HEK293 (cell line): ENCODE measurements around the gene GNG12.

ENCODE experiments used
- CTCF ChIA-PET: fragments of 350-600 bp; formaldehyde crosslinking; extraction: SDS; loops from one replicate; lab custom pipeline; 2021; ENCODE audit warnings: antibody characterized with exemption; lab: Yijun Ruan, JAX
- POLR2A ChIA-PET: fragments of 300-600 bp; formaldehyde crosslinking; extraction: SDS; loops from one replicate; lab custom pipeline; 2020; ENCODE audit warnings: antibody characterized with exemption, inconsistent platforms; lab: Yijun Ruan, JAX
- H3K27ac ChIP-seq: fragments of 200-500 bp; sonication (Bioruptor generic); 2 replicates; pipeline ENCODE4 v1.5.1; 2014; ENCODE audit warnings: low read depth, low read length, control low read depth, inconsistent platforms; ENCODE audit errors: extremely low read depth
- H3K36me3 ChIP-seq, 2 experiments: fragments of 200-500 bp in 1 of 2; sonication (Bioruptor generic) in 1 of 2; 1 replicate in 1 of 2; 2 replicates in 1 of 2; pipeline ENCODE4 v1.5.1; 2014 to 2017; ENCODE audit warnings: inconsistent platforms in 2 of 2, low read length in 2 of 2; ENCODE audit not compliant: control insufficient read depth in 2 of 2, insufficient read depth in 1 of 2
- H3K4me1 ChIP-seq: fragments of 200-500 bp; sonication (Bioruptor generic); 2 replicates; pipeline ENCODE4 v1.5.1; 2014; ENCODE audit warnings: mild to moderate bottlenecking, low read length, inconsistent platforms; ENCODE audit not compliant: control insufficient read depth, insufficient read depth
- H3K4me3 ChIP-seq: 2 replicates; pipeline ENCODE4 v1.5.1; 2011; ENCODE audit warnings: low read depth, mild to moderate bottlenecking, control low read depth, low read length, moderate library complexity
- H3K9me3 ChIP-seq: fragments of 200-500 bp; sonication (Bioruptor generic); 2 replicates; pipeline ENCODE4 v1.5.1; 2014; ENCODE audit warnings: low read depth, low read length, inconsistent platforms; ENCODE audit not compliant: control insufficient read depth, insufficient read depth
- ATF2 ChIP-seq: fragments of 450-650 bp; formaldehyde crosslinking; IDR thresholded peaks from 2 replicates; pipeline ENCODE4 v1.5.1; 2016; ENCODE audit warnings: missing biosample characterization, missing genetic modification characterization, low read depth
- BCL6B ChIP-seq: fragments of 450-650 bp; formaldehyde crosslinking; IDR thresholded peaks from 2 replicates; pipeline ENCODE4 v1.5.1; 2017; ENCODE audit warnings: missing biosample characterization, missing genetic modification characterization
- EGR2 ChIP-seq: fragments of 450-650 bp; formaldehyde crosslinking; IDR thresholded peaks from 2 replicates; pipeline ENCODE4 v1.5.1; 2016; ENCODE audit warnings: low read depth, missing biosample characterization, missing genetic modification characterization
- GLI4 ChIP-seq: fragments of 450-650 bp; formaldehyde crosslinking; IDR thresholded peaks from 2 replicates; pipeline ENCODE4 v1.5.1; 2016; ENCODE audit warnings: missing biosample characterization, missing genetic modification characterization
- HOXD13 ChIP-seq: sonication (generic); formaldehyde crosslinking; IDR thresholded peaks from 2 replicates; pipeline ENCODE4 v1.8.0; 2022; ENCODE audit warnings: missing genetic modification reagents, borderline replicate concordance
- KLF1 ChIP-seq: fragments of 450-650 bp; formaldehyde crosslinking; IDR thresholded peaks from 2 replicates; pipeline ENCODE4 v1.5.1; 2016; ENCODE audit warnings: missing biosample characterization, missing genetic modification characterization
- KLF8 ChIP-seq: fragments of 450-650 bp; formaldehyde crosslinking; IDR thresholded peaks from 2 replicates; pipeline ENCODE4 v1.5.1; 2016; ENCODE audit warnings: missing biosample characterization, missing genetic modification characterization
- PATZ1 ChIP-seq: fragments of 450-650 bp; formaldehyde crosslinking; IDR thresholded peaks from 2 replicates; pipeline ENCODE4 v1.5.1; 2016; ENCODE audit warnings: missing biosample characterization, missing genetic modification characterization
- PBX3 ChIP-seq: sonication (generic); formaldehyde crosslinking; IDR thresholded peaks from 2 replicates; pipeline ENCODE4 v1.8.1; 2022; ENCODE audit warnings: mild to moderate bottlenecking, moderate library complexity, missing genetic modification reagents
- SP3 ChIP-seq: fragments of 450-650 bp; formaldehyde crosslinking; IDR thresholded peaks from 2 replicates; pipeline ENCODE4 v1.5.1; 2016; ENCODE audit warnings: missing biosample characterization, missing genetic modification characterization
- SP7 ChIP-seq: fragments of 450-650 bp; formaldehyde crosslinking; IDR thresholded peaks from 2 replicates; pipeline ENCODE4 v1.5.1; 2016; ENCODE audit warnings: missing biosample characterization, missing genetic modification characterization
- ZBTB8A ChIP-seq: fragments of 450-650 bp; formaldehyde crosslinking; IDR thresholded peaks from 2 replicates; pipeline ENCODE4 v1.5.1; 2016; ENCODE audit warnings: missing biosample characterization, missing genetic modification characterization
- ZNF112 ChIP-seq: fragments of 450-650 bp; formaldehyde crosslinking; IDR thresholded peaks from 2 replicates; pipeline ENCODE4 v1.5.0; 2017; ENCODE audit warnings: missing biosample characterization, missing genetic modification characterization
- ZNF548 ChIP-seq: fragments of 450-650 bp; formaldehyde crosslinking; IDR thresholded peaks from 2 replicates; pipeline ENCODE4 v1.5.1; 2016; ENCODE audit warnings: missing biosample characterization, missing genetic modification characterization
- ZNF654 ChIP-seq: fragments of 450-650 bp; formaldehyde crosslinking; IDR thresholded peaks from 2 replicates; pipeline ENCODE4 v1.5.1; 2016; ENCODE audit warnings: low read depth, missing biosample characterization, missing genetic modification characterization
- ZNF785 ChIP-seq: fragments of 450-650 bp; formaldehyde crosslinking; IDR thresholded peaks from 2 replicates; pipeline ENCODE4 v1.5.1; 2016; ENCODE audit warnings: missing biosample characterization, missing genetic modification characterization
- TF ChIP-seq, protein P1 (sequence below): fragments of 450-650 bp; IDR thresholded peaks from 2 replicates; pipeline ENCODE4 v1.5.1; 2018; ENCODE audit warnings: missing biosample characterization, mild to moderate bottlenecking, missing genetic modification characterization
- TF ChIP-seq, protein P2 (sequence below): fragments of 450-650 bp; formaldehyde crosslinking; IDR thresholded peaks from 2 replicates; pipeline ENCODE4 v1.5.1; 2016; ENCODE audit warnings: missing biosample characterization, missing genetic modification characterization
- TF ChIP-seq, protein P3 (sequence below): fragments of 450-650 bp; formaldehyde crosslinking; IDR thresholded peaks from 2 replicates; pipeline ENCODE4 v1.5.1; 2016; ENCODE audit warnings: missing biosample characterization, missing genetic modification characterization, borderline replicate concordance

The GNG12 gene

GRCh38 chr1:67684526-67685066, 148.7 kb downstream of the GNG12 start:
- Histone ChIP-seq H3K27ac (peak overlapping the region; percentile 55; the same call in 1 of the 2 replicates), H3K4me3 (peak overlapping the region; percentile 25), H3K4me1 (peaks cover 8% of the 10 kb centered on the region; the same call in 1 of the 2 replicates), H3K9me3 (no peaks in the 10 kb centered on the region), H3K36me3 (peaks cover 9 to 32% of the 10 kb centered on the region in 2 experiments; a peak in 2 of 3 replicates)
- ChIA-PET POLR2A (interaction anchor here (0.6 to 4.8 kb wide), 50 partner anchors 9 to 1787 kb away, joined by 3 to 77 read pairs (median 5); partner anchors contain the start of gene WLS), CTCF (interaction anchor here (0.5 to 4.9 kb wide), 14 partner anchors 17 to 681 kb away, joined by 3 to 41 read pairs (median 4); no protein-coding TSS in a partner anchor)
- TF ChIP-seq GLI4 (tag by site-specific recombination) = no peak
- TF ChIP-seq EGR2 (tag by site-specific recombination) = 0 out of 2 replicates have a peak, but pooled peaks have one; percentile 14
- peak; percentile 25; the same call in 1 of the 2 replicates for TF ChIP-seq KLF1
- TF ChIP-seq KLF8 (tag by site-specific recombination) = peak; percentile 55; the same call in 1 of the 2 replicates
- no peak for TF ChIP-seq ATF2
- TF ChIP-seq, protein P1, sequence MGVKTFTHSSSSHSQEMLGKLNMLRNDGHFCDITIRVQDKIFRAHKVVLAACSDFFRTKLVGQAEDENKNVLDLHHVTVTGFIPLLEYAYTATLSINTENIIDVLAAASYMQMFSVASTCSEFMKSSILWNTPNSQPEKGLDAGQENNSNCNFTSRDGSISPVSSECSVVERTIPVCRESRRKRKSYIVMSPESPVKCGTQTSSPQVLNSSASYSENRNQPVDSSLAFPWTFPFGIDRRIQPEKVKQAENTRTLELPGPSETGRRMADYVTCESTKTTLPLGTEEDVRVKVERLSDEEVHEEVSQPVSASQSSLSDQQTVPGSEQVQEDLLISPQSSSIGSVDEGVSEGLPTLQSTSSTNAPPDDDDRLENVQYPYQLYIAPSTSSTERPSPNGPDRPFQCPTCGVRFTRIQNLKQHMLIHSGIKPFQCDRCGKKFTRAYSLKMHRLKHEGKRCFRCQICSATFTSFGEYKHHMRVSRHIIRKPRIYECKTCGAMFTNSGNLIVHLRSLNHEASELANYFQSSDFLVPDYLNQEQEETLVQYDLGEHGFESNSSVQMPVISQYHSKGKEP (tag by site-specific recombination) = no peak
- TF ChIP-seq ZBTB8A (tag by site-specific recombination) = no peak
- TF ChIP-seq ZNF548 = no peak
- TF ChIP-seq SP7 (tag by site-specific recombination) = peak; percentile 77
- TF ChIP-seq ZNF112 (tag by site-specific recombination) = no peak
- no peak for TF ChIP-seq ZNF654
- no peak for TF ChIP-seq PBX3 (CRISPR knock-in tag)
- peak; percentile 88; the same call in 1 of the 2 replicates for TF ChIP-seq SP3 (tag by site-specific recombination)
- TF ChIP-seq HOXD13 (CRISPR knock-in tag) = no peak
- TF ChIP-seq, protein P2, sequence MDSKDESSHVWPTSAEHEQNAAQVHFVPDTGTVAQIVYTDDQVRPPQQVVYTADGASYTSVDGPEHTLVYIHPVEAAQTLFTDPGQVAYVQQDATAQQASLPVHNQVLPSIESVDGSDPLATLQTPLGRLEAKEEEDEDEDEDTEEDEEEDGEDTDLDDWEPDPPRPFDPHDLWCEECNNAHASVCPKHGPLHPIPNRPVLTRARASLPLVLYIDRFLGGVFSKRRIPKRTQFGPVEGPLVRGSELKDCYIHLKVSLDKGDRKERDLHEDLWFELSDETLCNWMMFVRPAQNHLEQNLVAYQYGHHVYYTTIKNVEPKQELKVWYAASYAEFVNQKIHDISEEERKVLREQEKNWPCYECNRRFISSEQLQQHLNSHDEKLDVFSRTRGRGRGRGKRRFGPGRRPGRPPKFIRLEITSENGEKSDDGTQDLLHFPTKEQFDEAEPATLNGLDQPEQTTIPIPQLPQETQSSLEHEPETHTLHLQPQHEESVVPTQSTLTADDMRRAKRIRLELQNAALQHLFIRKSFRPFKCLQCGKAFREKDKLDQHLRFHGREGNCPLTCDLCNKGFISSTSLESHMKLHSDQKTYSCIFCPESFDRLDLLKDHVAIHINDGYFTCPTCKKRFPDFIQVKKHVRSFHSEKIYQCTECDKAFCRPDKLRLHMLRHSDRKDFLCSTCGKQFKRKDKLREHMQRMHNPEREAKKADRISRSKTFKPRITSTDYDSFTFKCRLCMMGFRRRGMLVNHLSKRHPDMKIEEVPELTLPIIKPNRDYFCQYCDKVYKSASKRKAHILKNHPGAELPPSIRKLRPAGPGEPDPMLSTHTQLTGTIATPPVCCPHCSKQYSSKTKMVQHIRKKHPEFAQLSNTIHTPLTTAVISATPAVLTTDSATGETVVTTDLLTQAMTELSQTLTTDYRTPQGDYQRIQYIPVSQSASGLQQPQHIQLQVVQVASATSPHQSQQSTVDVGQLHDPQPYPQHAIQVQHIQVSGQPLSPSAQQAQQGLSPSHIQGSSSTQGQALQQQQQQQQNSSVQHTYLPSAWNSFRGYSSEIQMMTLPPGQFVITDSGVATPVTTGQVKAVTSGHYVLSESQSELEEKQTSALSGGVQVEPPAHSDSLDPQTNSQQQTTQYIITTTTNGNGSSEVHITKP (tag by site-specific recombination) = peak; percentile 89
- TF ChIP-seq, protein P3, sequence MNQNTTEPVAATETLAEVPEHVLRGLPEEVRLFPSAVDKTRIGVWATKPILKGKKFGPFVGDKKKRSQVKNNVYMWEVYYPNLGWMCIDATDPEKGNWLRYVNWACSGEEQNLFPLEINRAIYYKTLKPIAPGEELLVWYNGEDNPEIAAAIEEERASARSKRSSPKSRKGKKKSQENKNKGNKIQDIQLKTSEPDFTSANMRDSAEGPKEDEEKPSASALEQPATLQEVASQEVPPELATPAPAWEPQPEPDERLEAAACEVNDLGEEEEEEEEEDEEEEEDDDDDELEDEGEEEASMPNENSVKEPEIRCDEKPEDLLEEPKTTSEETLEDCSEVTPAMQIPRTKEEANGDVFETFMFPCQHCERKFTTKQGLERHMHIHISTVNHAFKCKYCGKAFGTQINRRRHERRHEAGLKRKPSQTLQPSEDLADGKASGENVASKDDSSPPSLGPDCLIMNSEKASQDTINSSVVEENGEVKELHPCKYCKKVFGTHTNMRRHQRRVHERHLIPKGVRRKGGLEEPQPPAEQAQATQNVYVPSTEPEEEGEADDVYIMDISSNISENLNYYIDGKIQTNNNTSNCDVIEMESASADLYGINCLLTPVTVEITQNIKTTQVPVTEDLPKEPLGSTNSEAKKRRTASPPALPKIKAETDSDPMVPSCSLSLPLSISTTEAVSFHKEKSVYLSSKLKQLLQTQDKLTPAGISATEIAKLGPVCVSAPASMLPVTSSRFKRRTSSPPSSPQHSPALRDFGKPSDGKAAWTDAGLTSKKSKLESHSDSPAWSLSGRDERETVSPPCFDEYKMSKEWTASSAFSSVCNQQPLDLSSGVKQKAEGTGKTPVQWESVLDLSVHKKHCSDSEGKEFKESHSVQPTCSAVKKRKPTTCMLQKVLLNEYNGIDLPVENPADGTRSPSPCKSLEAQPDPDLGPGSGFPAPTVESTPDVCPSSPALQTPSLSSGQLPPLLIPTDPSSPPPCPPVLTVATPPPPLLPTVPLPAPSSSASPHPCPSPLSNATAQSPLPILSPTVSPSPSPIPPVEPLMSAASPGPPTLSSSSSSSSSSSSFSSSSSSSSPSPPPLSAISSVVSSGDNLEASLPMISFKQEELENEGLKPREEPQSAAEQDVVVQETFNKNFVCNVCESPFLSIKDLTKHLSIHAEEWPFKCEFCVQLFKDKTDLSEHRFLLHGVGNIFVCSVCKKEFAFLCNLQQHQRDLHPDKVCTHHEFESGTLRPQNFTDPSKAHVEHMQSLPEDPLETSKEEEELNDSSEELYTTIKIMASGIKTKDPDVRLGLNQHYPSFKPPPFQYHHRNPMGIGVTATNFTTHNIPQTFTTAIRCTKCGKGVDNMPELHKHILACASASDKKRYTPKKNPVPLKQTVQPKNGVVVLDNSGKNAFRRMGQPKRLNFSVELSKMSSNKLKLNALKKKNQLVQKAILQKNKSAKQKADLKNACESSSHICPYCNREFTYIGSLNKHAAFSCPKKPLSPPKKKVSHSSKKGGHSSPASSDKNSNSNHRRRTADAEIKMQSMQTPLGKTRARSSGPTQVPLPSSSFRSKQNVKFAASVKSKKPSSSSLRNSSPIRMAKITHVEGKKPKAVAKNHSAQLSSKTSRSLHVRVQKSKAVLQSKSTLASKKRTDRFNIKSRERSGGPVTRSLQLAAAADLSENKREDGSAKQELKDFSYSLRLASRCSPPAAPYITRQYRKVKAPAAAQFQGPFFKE (tag by site-specific recombination) = no peak
- peak; percentile 86; the same call in 1 of the 2 replicates for TF ChIP-seq PATZ1 (tag by site-specific recombination)
- TF ChIP-seq ZNF785 (tag by site-specific recombination) = no peak
- peak; percentile 37; the same call in 1 of the 2 replicates for TF ChIP-seq BCL6B (tag by site-specific recombination)
